Activated naive CD4-positive, alpha-beta T cell treated with anti-CD3 and anti-CD28 coated beads, Interleukin-2, amount 10 ng/mL, durations not matched to agents 7 days and 5 days (primary cell): ENCODE results near the gene ANKMY1.
A peak's percentile ranks its signal among the peaks of the same experiment; 100 is the strongest.

Source experiments
- CTCF ChIA-PET: fragments of 350-600 bp; sonication (Branson Sonifier 250); formaldehyde crosslinking; loops from one replicate; lab custom pipeline; 2021; ENCODE audit warnings: antibody characterized with exemption; lab: Charles Lee
- DNase-seq: peaks from one replicate; pipeline ENCODE4 v3.0.0-alpha.2; 2020
- H3K27ac Mint-ChIP-seq: one replicate; pipeline ENCODE4 v1.8.0; 2021; ENCODE audit warnings: mild to moderate bottlenecking, moderate library complexity, mixed read lengths
- H3K27me3 Mint-ChIP-seq: one replicate; pipeline ENCODE4 v1.8.0; 2021; ENCODE audit warnings: mild to moderate bottlenecking, mixed read lengths
- H3K36me3 Mint-ChIP-seq: one replicate; pipeline ENCODE4 v1.8.0; 2021; ENCODE audit warnings: mixed read lengths
- H3K4me1 Mint-ChIP-seq: one replicate; pipeline ENCODE4 v1.8.0; 2021; ENCODE audit warnings: mixed read lengths
- H3K4me3 Mint-ChIP-seq: one replicate; pipeline ENCODE4 v1.8.0; 2021; ENCODE audit warnings: mild to moderate bottlenecking, moderate library complexity, mixed read lengths
- H3K9me3 Mint-ChIP-seq: one replicate; pipeline ENCODE4 v1.8.0; 2021; ENCODE audit warnings: mixed read lengths

ANKMY1 gene, protein sequence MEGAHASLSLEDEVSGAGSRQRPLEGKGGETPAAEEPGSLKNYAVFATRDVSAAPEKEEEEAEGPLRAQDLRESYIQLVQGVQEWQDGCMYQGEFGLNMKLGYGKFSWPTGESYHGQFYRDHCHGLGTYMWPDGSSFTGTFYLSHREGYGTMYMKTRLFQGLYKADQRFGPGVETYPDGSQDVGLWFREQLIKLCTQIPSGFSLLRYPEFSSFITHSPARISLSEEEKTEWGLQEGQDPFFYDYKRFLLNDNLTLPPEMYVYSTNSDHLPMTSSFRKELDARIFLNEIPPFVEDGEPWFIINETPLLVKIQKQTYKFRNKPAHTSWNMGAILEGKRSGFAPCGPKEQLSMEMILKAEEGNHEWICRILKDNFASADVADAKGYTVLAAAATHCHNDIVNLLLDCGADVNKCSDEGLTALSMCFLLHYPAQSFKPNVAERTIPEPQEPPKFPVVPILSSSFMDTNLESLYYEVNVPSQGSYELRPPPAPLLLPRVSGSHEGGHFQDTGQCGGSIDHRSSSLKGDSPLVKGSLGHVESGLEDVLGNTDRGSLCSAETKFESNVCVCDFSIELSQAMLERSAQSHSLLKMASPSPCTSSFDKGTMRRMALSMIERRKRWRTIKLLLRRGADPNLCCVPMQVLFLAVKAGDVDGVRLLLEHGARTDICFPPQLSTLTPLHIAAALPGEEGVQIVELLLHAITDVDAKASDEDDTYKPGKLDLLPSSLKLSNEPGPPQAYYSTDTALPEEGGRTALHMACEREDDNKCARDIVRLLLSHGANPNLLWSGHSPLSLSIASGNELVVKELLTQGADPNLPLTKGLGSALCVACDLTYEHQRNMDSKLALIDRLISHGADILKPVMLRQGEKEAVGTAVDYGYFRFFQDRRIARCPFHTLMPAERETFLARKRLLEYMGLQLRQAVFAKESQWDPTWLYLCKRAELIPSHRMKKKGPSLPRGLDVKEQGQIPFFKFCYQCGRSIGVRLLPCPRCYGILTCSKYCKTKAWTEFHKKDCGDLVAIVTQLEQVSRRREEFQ

DNA sequence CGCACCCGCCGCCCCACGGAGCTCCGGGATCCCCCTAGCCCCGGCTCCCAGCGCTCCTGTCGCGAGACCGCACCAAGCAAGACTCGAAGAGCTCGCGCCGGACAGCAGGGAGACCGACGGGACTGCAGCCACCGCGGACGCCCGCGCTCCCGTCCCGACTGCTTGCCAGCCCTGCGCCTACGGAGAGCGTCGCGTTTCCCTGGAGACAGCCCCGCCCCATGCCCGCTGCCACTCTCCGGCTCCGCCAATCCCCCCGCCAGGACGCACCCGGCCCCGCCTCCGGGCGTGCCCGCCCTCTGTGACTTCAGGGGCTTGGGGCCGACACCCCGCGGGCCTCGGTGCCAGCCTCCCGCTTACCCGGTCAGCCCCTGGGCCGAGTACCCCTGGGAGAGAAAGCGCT is at the start of gene ANKMY1:
ANKMY1 (minus strand) TSS at position 181 of the 400 bp plus-strand sequence. CDS start 653 bp downstream, outside the sequence.
- DNase-seq, result peak; percentile 78
- Mint-ChIP-seq H3K27ac (peak within 1 kb of the TSS; percentile 28), H3K27me3 (no peaks in the 10 kb centered on the region), H3K36me3 (peaks cover 46% of the 10 kb centered on the region), H3K4me3 (peak within 1 kb of the TSS; percentile 80), H3K4me1 (peaks cover 50% of the 10 kb centered on the region), H3K9me3 (no peaks in the 10 kb centered on the region)
- CTCF ChIA-PET, result interaction anchor here (1.2 to 1.4 kb wide), 2 partner anchors 8 to 44 kb away, joined by 3 to 7 read pairs; no protein-coding TSS in a partner anchor

GRCh38 chr2:240605867-240606743 is 48.3 kb upstream of the ANKMY1 start:
- Mint-ChIP-seq H3K4me3 (no peak overlapping the region), H3K27ac (no peak overlapping the region), H3K9me3 (no peaks in the 10 kb centered on the region), H3K4me1 (no peaks in the 10 kb centered on the region), H3K27me3 (no peaks in the 10 kb centered on the region), H3K36me3 (no peaks in the 10 kb centered on the region)
- DNase-seq, result peak; percentile 16
- CTCF ChIA-PET, result interaction anchor here (1.3 to 1.4 kb wide), 2 partner anchors 19 to 41 kb away, joined by 3 to 5 read pairs; partner anchors contain the start of gene CAPN10

GRCh38 chr2:240604939-240605716 is 47.3 kb upstream of the ANKMY1 start:
- no peak for DNase-seq
- Mint-ChIP-seq H3K4me3 (no peak overlapping the region), H3K9me3 (no peaks in the 10 kb centered on the region), H3K27me3 (no peaks in the 10 kb centered on the region), H3K36me3 (no peaks in the 10 kb centered on the region), H3K4me1 (no peaks in the 10 kb centered on the region), H3K27ac (no peak overlapping the region)
- CTCF ChIA-PET, result interaction anchor here (1.3 to 1.4 kb wide), 2 partner anchors 18 to 40 kb away, joined by 3 to 5 read pairs; partner anchors contain the start of gene CAPN10

GRCh38 chr2:240604291-240604938 is 46.6 kb upstream of the ANKMY1 start:
- no peak overlapping the region for H3K27ac Mint-ChIP-seq
- H3K36me3 Mint-ChIP-seq, result peaks cover 2% of the 10 kb centered on the region
- H3K9me3 Mint-ChIP-seq, result no peaks in the 10 kb centered on the region
- no peaks in the 10 kb centered on the region for H3K4me1 Mint-ChIP-seq
- H3K27me3 Mint-ChIP-seq, result no peaks in the 10 kb centered on the region
- CTCF ChIA-PET, result interaction anchor here (1.0 to 1.6 kb wide), 2 partner anchors 17 to 39 kb away, joined by 3 read pairs; no protein-coding TSS in a partner anchor
- DNase-seq, result peak; percentile 18
- H3K4me3 Mint-ChIP-seq, result no peak overlapping the region

DNA sequence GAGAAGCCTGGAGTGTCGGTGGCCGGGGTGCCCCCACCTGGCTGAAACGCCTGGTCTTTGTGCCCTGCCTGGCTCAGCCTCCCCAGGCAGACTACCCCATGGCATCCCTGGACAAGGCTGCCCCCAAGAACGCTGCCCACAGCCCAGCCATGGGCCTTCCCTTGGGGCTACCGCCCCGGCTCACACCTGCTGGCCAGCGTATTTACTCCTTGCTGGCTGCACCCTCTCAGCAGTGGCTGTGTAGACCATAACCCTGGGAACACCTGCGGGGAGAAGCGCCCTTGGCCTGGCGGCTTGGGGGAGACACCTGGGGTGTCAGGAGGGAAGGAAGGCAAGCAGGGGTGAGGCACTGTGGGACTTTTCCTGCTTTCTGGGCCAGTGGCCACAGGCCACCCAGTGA is 46.1 kb upstream of the ANKMY1 start:
- CTCF ChIA-PET, result interaction anchor here (1.0 to 1.6 kb wide), 3 partner anchors 16 to 38 kb away, joined by 3 to 4 read pairs (median 3); no protein-coding TSS in a partner anchor
- Mint-ChIP-seq H3K9me3 (no peaks in the 10 kb centered on the region), H3K27ac (no peak overlapping the region), H3K36me3 (peaks cover 2% of the 10 kb centered on the region), H3K4me1 (no peaks in the 10 kb centered on the region), H3K4me3 (no peak overlapping the region), H3K27me3 (no peaks in the 10 kb centered on the region)
- peak; percentile 12 for DNase-seq

DNA sequence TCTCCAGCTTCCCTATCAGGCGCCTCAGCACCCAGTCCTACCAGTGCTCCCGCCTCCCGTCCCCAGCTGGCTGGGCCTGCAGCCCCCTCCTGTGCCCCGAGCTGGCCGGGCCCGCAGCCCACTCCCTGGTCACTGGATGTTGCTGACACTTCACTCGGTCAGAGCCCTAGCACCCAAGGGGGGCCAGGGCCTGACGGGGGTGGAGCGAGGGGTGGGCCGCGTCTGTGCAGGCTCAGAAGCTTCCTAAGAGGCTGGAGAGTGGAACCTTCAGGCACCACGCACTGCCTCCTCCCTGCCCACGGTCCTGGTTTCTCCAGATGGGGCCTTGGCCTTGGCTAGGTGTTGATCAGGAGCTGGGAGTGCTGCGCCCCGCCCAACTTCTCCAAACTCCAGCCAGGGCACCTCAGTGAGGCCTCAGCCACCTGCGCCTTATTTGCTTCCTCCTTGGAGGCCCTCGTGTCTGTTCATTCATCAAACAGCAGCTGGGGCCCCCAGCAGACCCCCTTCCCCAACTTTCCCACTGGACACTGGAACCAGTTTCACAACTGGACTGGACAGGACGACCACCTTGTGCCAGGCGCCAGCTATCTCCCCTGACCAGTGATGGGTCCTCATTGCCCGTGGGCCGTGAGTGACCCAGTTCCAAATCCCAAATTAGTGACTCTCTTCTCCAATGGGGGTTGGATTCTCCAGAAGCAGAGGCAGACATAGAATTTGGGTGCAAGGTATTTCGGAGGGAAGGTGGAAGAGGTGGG is 45.5 kb upstream of the ANKMY1 start:
- H3K27me3 Mint-ChIP-seq, result no peaks in the 10 kb centered on the region
- H3K9me3 Mint-ChIP-seq, result no peaks in the 10 kb centered on the region
- H3K4me3 Mint-ChIP-seq, result no peak overlapping the region
- peaks cover 2% of the 10 kb centered on the region for H3K36me3 Mint-ChIP-seq
- CTCF ChIA-PET, result interaction anchor here (1.0 to 1.6 kb wide), 2 partner anchors 15 to 38 kb away, joined by 3 to 4 read pairs; no protein-coding TSS in a partner anchor
- peak; percentile 14 for DNase-seq
- no peak overlapping the region for H3K27ac Mint-ChIP-seq
- no peaks in the 10 kb centered on the region for H3K4me1 Mint-ChIP-seq

GRCh38 chr2:240602266-240603050 is 44.7 kb upstream of the ANKMY1 start:
- Mint-ChIP-seq H3K27ac (no peak overlapping the region), H3K9me3 (no peaks in the 10 kb centered on the region), H3K27me3 (no peaks in the 10 kb centered on the region), H3K4me1 (no peaks in the 10 kb centered on the region), H3K36me3 (peaks cover 2% of the 10 kb centered on the region), H3K4me3 (no peak overlapping the region)
- CTCF ChIA-PET, result interaction anchor here (1.0 kb wide), 1 partner anchor 14 kb away, joined by 4 read pairs; no protein-coding TSS in a partner anchor
- DNase-seq, result peak; percentile 18

GRCh38 chr2:240601831-240602160 is 44.0 kb upstream of the ANKMY1 start:
- CTCF ChIA-PET, result interaction anchor here (1.3 kb wide), 1 partner anchor 12 kb away, joined by 3 read pairs; no protein-coding TSS in a partner anchor
- DNase-seq, result peak; percentile 10
- H3K4me3 Mint-ChIP-seq, result no peak overlapping the region
- H3K27me3 Mint-ChIP-seq, result no peaks in the 10 kb centered on the region
- H3K36me3 Mint-ChIP-seq, result peaks cover 2% of the 10 kb centered on the region
- no peaks in the 10 kb centered on the region for H3K9me3 Mint-ChIP-seq
- H3K27ac Mint-ChIP-seq, result no peak overlapping the region
- no peaks in the 10 kb centered on the region for H3K4me1 Mint-ChIP-seq

DNA sequence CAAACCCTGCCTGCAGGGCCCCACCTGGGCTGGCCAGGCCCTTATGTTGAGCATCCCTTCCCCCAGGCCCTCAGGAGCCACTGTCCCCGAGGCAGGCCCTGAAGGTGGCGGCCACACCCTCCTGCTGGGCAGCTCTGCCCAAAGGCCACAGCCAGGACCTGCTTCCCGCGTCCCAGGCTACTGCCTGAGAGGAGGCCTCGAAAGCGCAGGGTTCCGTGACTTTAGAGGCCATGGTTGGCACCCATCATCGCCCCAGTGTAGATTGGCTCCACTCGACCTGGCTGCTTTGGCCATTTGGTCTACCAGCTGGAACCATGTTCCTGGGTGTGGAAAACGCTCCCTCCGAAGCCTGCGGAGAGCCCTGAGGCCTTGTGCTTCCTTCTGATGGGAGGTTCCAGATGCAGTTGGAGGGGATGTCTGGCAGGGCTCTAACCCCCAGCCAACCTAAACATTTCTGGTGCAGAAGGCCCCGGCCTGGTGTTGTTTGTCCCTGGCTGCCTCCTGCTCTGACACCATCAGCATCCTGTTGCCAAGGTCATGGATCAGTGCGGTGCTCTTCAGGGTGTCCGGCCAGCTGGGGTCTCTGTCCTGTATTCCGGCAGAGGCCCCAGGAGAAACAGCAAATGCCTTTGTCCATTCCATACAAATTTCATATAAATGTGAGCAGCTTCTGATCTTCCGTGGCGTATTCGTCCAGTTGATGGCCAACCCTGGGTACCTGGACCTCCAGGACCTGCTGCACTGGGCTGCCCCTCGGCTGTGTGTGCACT is 43.5 kb upstream of the ANKMY1 start:
- CTCF ChIA-PET, result interaction anchor here (1.3 kb wide), 1 partner anchor 12 kb away, joined by 3 read pairs; no protein-coding TSS in a partner anchor
- Mint-ChIP-seq H3K27ac (no peak overlapping the region), H3K9me3 (no peaks in the 10 kb centered on the region), H3K4me1 (no peaks in the 10 kb centered on the region), H3K4me3 (no peak overlapping the region), H3K27me3 (no peaks in the 10 kb centered on the region), H3K36me3 (peaks cover 2% of the 10 kb centered on the region)
- peak; percentile 11 for DNase-seq

DNA sequence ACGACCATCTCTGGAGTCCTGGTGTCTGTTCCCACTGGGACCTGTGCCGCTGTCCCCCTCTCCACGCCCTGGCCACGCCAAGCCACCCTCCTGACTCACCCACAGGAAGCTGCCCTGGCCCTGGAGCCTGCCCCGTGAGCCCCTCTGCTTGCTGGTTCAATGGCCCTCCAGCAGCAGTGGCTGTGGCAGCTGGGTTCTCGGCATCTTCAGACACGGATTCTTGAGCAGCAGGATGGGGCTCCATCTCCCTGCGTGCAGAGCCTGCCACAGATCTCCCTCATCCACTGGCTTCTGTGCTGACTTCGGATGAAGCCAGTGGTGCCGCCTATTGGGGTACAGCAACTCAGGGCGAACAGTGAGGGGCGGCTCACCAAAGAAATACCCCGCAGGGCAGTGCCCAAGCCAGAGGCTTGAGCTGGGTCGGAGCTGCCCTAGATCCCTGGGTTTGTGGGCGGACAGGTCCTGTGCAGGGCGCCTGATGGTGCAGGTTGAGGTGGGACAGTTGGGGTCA is 42.7 kb upstream of the ANKMY1 start:
- peak; percentile 17 for DNase-seq
- peaks cover 6% of the 10 kb centered on the region for H3K36me3 Mint-ChIP-seq
- H3K27ac Mint-ChIP-seq, result no peak overlapping the region
- H3K4me3 Mint-ChIP-seq, result no peak overlapping the region
- CTCF ChIA-PET, result interaction anchor here (1.3 kb wide), 1 partner anchor 11 kb away, joined by 3 read pairs; no protein-coding TSS in a partner anchor
- no peaks in the 10 kb centered on the region for H3K27me3 Mint-ChIP-seq
- no peaks in the 10 kb centered on the region for H3K9me3 Mint-ChIP-seq
- H3K4me1 Mint-ChIP-seq, result peaks cover 3% of the 10 kb centered on the region
